K562 (cell line): ENCODE data around the gene LAMB3. TPM values are rescaled to one million over a fixed set of nuclear protein-coding genes. Genes with fewer than 3 reads are reported as not detected.
A peak's percentile ranks its signal among the peaks of the same experiment; 100 is the strongest.

Source experiments
- ARID2 ChIP-seq: fragments of 450-650 bp; IDR thresholded peaks from 2 replicates; pipeline ENCODE4 v1.6.1; 2017; ENCODE audit warnings: antibody characterized with exemption, mild to moderate bottlenecking
- CREM ChIP-seq: IDR thresholded peaks from 2 replicates; pipeline ENCODE4 v1.6.1; 2014; ENCODE audit warnings: antibody characterized with exemption, low read depth
- DNMT1 ChIP-seq: fragments of 450-650 bp; IDR thresholded peaks from 2 replicates; pipeline ENCODE4 v1.6.1; 2016; ENCODE audit warnings: antibody characterized with exemption, mild to moderate bottlenecking
- HNRNPLL ChIP-seq: fragments of 200-400 bp; formaldehyde crosslinking; IDR thresholded peaks from 2 replicates; pipeline ENCODE4 v1.6.1; 2017; ENCODE audit warnings: low read length, low read depth, mild to moderate bottlenecking; ENCODE audit not compliant: poor library complexity, severe bottlenecking
- MAZ ChIP-seq, 2 experiments: fragments of 450-650 bp in 1 of 2; sonication (generic) in 1 of 2; formaldehyde crosslinking; IDR thresholded peaks in 1 of 2; conservative IDR thresholded peaks in 1 of 2; 2 replicates each; pipeline versions ENCODE4 v1.4.0 to v1.5.0; 2020; ENCODE audit warnings: mild to moderate bottlenecking in 1 of 2, missing genetic modification reagents in 1 of 2
- NCOA1 ChIP-seq: fragments of 450-650 bp; IDR thresholded peaks from 2 replicates; pipeline ENCODE4 v1.6.1; 2016; ENCODE audit warnings: low read depth
- NRF1 ChIP-seq, 2 experiments: fragments of 450-650 bp; IDR thresholded peaks in 1 of 2; conservative IDR thresholded peaks in 1 of 2; 2 replicates each; pipeline ENCODE4 v1.6.1; 2014; ENCODE audit warnings: mild to moderate bottlenecking in 2 of 2
- RNF2 ChIP-seq: sonication (generic); IDR thresholded peaks from 2 replicates; pipeline ENCODE4 v1.6.1; 2016
- SIN3B ChIP-seq: fragments of 450-650 bp; IDR thresholded peaks from 2 replicates; pipeline ENCODE4 v1.6.1; 2017; ENCODE audit warnings: low read depth, mild to moderate bottlenecking, moderate library complexity
- SMC3 ChIP-seq: conservative IDR thresholded peaks from 2 replicates; pipeline ENCODE4 v1.6.1; 2011; ENCODE audit warnings: low read depth, low read length, improper control_type of control experiment; ENCODE audit not compliant: insufficient read depth
- STAG1 ChIP-seq: sonication (generic); formaldehyde crosslinking; IDR thresholded peaks from 2 replicates; pipeline ENCODE4 v1.5.0; 2020; ENCODE audit warnings: missing genetic modification reagents, borderline replicate concordance
- XRCC5 ChIP-seq: fragments of 200-400 bp; formaldehyde crosslinking; IDR thresholded peaks from 2 replicates; pipeline ENCODE4 v1.6.1; 2017; ENCODE audit warnings: low read depth, mild to moderate bottlenecking, low read length
- ZBTB5 ChIP-seq: fragments of 450-650 bp; IDR thresholded peaks from 2 replicates; pipeline ENCODE4 v1.6.1; 2017; ENCODE audit warnings: antibody characterized with exemption
- ZKSCAN3 ChIP-seq: fragments of 250-450 bp; sonication (Bioruptor Pico); IDR thresholded peaks from 2 replicates; pipeline ENCODE4 v1.4.0; 2020
- ZNF134 ChIP-seq: fragments of 250-450 bp; sonication (Bioruptor Pico); conservative IDR thresholded peaks from 2 replicates; pipeline ENCODE4 v1.4.0; 2020
- ZNF24 ChIP-seq: fragments of 450-650 bp; IDR thresholded peaks from 2 replicates; pipeline ENCODE4 v1.6.1; 2016
- ZNF668 ChIP-seq: fragments of 250-450 bp; sonication (Bioruptor Pico); IDR thresholded peaks from 2 replicates; pipeline ENCODE4 v1.8.0; 2022; ENCODE audit warnings: mild to moderate bottlenecking, inconsistent platforms
- polyA plus RNA-seq, 8 experiments: library from polyadenylated mRNA; depleted of rRNA in 4 of 8; stranded (reverse) in 5 of 8; unstranded in 3 of 8; fragments of >200 nt; fragmentation: Nextera tagmentation in 2 of 8; fragmentation: Illumina TruSeq in 1 of 8; extraction: Ambion mirVana in 2 of 8; extraction: Trizol in 1 of 8; gene quantifications; 2 replicates each; pipeline versions ENCODE4 v1.2.1 to v1.2.3, GENCODE V29; 2011 to 2014; ENCODE audit warnings: inconsistent platforms in 1 of 8, missing spikeins in 1 of 8
- total RNA-seq, 7 experiments: library from RNA; depleted of rRNA in 6 of 7; stranded (reverse); fragments of >200 nt in 6 of 7; fragmentation: Illumina TruSeq in 2 of 7; extraction: Trizol in 2 of 7; gene quantifications; 2 replicates each; pipeline versions ENCODE4 v1.2.1 to v1.2.3, GENCODE V29; 2011 to 2021; ENCODE audit warnings: low replicate concordance in 1 of 7
- TF ChIP-seq, protein P1 (sequence below), 2 experiments: fragments of 450-650 bp; formaldehyde crosslinking in 1 of 2; IDR thresholded peaks; 2 replicates each; pipeline versions ENCODE4 v1.4.0 to v1.6.1; 2014 to 2020; ENCODE audit warnings: mild to moderate bottlenecking in 2 of 2, borderline replicate concordance in 1 of 2, low read depth in 1 of 2

LAMB3 gene
- total and polyA plus RNA-seq, 9 of the 15 experiments (the other 6 are each of a cell fraction or from before 2014, with no cell fraction given): 0.08 to 1.3 (median 0.91) TPM

DNA sequence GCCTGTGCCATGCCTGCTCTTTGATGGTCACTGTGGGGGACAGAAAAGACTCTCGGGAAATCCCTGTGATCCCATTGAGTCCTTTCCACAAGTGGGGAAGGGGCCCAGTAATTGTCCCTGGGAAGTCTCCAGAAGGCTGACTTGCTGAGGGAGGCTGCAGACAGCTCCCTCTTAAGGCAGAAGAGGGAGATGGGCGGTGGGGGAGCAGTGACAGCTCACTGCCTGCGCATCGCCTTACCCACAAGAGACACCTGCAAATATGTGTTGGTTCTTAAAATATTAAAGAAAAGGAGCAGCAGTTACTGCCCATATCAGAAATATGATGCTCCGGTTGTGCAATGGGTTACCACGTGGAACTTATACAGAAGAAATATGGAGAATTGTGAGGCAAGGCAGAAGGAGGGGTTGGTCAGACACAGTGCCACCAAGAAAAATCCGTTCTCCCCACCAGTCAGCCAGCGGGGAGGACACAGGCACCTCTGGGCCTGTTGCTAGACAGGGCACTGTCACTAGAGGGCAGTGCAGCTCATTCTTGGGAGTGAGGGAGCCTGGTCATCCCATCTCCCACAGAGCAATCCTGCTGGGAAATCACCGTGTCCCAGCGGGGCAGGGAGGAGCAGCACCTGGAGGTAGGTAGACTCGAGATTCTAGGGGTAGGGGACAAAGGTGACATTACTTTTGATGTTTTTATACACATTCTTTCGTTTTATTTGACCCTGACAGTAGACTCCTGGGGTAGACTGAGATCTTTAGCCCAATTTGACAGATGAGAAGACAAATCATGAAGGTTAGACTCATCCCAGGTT lies 75.6 kb downstream of the LAMB3 start (continued):
- TF ChIP-seq, protein P1, sequence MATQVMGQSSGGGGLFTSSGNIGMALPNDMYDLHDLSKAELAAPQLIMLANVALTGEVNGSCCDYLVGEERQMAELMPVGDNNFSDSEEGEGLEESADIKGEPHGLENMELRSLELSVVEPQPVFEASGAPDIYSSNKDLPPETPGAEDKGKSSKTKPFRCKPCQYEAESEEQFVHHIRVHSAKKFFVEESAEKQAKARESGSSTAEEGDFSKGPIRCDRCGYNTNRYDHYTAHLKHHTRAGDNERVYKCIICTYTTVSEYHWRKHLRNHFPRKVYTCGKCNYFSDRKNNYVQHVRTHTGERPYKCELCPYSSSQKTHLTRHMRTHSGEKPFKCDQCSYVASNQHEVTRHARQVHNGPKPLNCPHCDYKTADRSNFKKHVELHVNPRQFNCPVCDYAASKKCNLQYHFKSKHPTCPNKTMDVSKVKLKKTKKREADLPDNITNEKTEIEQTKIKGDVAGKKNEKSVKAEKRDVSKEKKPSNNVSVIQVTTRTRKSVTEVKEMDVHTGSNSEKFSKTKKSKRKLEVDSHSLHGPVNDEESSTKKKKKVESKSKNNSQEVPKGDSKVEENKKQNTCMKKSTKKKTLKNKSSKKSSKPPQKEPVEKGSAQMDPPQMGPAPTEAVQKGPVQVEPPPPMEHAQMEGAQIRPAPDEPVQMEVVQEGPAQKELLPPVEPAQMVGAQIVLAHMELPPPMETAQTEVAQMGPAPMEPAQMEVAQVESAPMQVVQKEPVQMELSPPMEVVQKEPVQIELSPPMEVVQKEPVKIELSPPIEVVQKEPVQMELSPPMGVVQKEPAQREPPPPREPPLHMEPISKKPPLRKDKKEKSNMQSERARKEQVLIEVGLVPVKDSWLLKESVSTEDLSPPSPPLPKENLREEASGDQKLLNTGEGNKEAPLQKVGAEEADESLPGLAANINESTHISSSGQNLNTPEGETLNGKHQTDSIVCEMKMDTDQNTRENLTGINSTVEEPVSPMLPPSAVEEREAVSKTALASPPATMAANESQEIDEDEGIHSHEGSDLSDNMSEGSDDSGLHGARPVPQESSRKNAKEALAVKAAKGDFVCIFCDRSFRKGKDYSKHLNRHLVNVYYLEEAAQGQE (IDR thresholded peaks at IDR 0.05; ENCODE audit: borderline replicate concordance): peak; percentile 86
- TF ChIP-seq, protein P1 (CRISPR knock-in tag; IDR thresholded peaks at IDR 0.05; ENCODE audit: low read depth): no peak
- TF ChIP-seq DNMT1 (no peak), MAZ (CRISPR knock-in tag; conservative IDR thresholded peaks at IDR 0.05 in 1 of 2, IDR thresholded peaks at IDR 0.05 in 1 of 2) (0 out of 4 replicates have a peak, but pooled peaks of 1 of the 2 experiments have one; percentile 12), NRF1 (conservative IDR thresholded peaks at IDR 0.05 in 1 of 2, IDR thresholded peaks at IDR 0.05 in 1 of 2) (peak; percentile 48 to 57), STAG1 (peak; percentile 86; the same call in 1 of the 2 replicates), ZNF24 (0 out of 2 replicates have a peak, but pooled peaks have one; percentile 47), ZNF134 (CRISPR knock-in tag) (no peak), ZNF668 (CRISPR knock-in tag) (no peak), ARID2 (peak; percentile 57; the same call in 1 of the 2 replicates), RNF2 (no peak), CREM (0 out of 2 replicates have a peak, but pooled peaks have one; percentile 43), HNRNPLL (no peak), NCOA1 (no peak), ZBTB5 (no peak), ZKSCAN3 (no peak), SMC3 (peak; percentile 87), SIN3B (no peak), XRCC5 (peak; percentile 56; the same call in 1 of the 2 replicates)
